Measurements from ENCODE around the gene CCDC47.

CCDC47 gene

GRCh38 chr17:63706336-63707082, 66.9 kb downstream of the CCDC47 start:
- DNase-seq (no peak), ATAC-seq (ENCODE audit: insufficient read depth, low read depth) (no peak)
- Histone ChIP-seq H3K4me2 (ENCODE audit: insufficient read depth, low read length) (no peak overlapping the region), H2AFZ (ENCODE audit: low read depth, low read length) (no peak overlapping the region), H3K36me3 (ENCODE audit: insufficient read depth, low read length) (peaks cover 69% of the 10 kb centered on the region), H3K9me3 (ENCODE audit: insufficient read depth, low read length, severe bottlenecking) (no peaks in the 10 kb centered on the region), H3K4me3 (ENCODE audit: low read depth in 1 of 2, low read length in 2 of 2) (no peak overlapping the region), H3K4me1 (ENCODE audit: insufficient read depth, low read length) (peaks cover 5% of the 10 kb centered on the region), H3K79me2 (ENCODE audit: insufficient read depth, low read length) (no peaks in the 10 kb centered on the region), H3K27ac (ENCODE audit: low read length) (no peak overlapping the region), H3K9ac (ENCODE audit: low read depth, low read length) (no peak overlapping the region), H4K20me1 (ENCODE audit: insufficient read depth, low read length) (peaks cover 8% of the 10 kb centered on the region; the same call in 1 of the 2 replicates), H3K27me3 (ENCODE audit: insufficient read depth, low read length, poor library complexity) (no peaks in the 10 kb centered on the region)
- TF ChIP-seq CTCF (IDR thresholded peaks at IDR 0.05; ENCODE audit: borderline replicate concordance, extremely low read depth, low read length, poor library complexity, severe bottlenecking) (no peak), EZH2 (IDR thresholded peaks at IDR 0.05; ENCODE audit: borderline replicate concordance, low read depth, low read length, severe bottlenecking) (no peak)

DNA sequence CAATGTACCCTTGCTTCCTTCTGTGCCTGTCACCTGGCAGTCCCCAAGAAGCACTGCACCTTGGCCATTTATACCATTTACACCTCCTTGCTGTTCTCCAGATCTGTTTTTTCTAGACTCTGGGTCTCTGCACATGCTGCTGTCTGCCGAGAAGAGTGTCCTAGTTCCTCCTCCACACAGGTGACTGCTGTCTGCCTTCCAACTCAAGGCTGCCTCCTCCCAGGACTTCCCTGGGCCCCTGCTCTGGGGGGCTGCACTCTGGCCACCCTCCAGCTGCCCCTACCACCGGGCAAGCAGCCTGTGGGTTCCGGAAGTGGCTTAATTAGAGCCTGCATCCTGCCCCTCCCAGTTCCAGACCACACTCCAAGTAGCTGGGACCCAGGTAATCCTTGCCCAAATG, 67.7 kb downstream of the CCDC47 start:
- H2AFZ ChIP-seq (ENCODE audit: low read depth, low read length): no peak overlapping the region
- peaks cover 13% of the 10 kb centered on the region for H3K4me1 ChIP-seq (ENCODE audit: insufficient read depth, low read length)
- ATAC-seq (ENCODE audit: insufficient read depth, low read depth) (no peak), DNase-seq (no peak)
- H3K27me3 ChIP-seq (ENCODE audit: insufficient read depth, low read length, poor library complexity): no peaks in the 10 kb centered on the region
- no peak overlapping the region for H3K4me3 ChIP-seq (ENCODE audit: low read depth in 1 of 2, low read length in 2 of 2)
- H3K79me2 ChIP-seq (ENCODE audit: insufficient read depth, low read length): no peaks in the 10 kb centered on the region
- no peak for TF ChIP-seq EZH2 (IDR thresholded peaks at IDR 0.05; ENCODE audit: borderline replicate concordance, low read depth, low read length, severe bottlenecking)
- no peak for TF ChIP-seq CTCF (IDR thresholded peaks at IDR 0.05; ENCODE audit: borderline replicate concordance, extremely low read depth, low read length, poor library complexity, severe bottlenecking)
- no peaks in the 10 kb centered on the region for H3K9me3 ChIP-seq (ENCODE audit: insufficient read depth, low read length, severe bottlenecking)
- H3K9ac ChIP-seq (ENCODE audit: low read depth, low read length): no peak overlapping the region
- H3K27ac ChIP-seq (ENCODE audit: low read length): no peak overlapping the region
- H3K4me2 ChIP-seq (ENCODE audit: insufficient read depth, low read length): no peak overlapping the region
- peaks cover 14% of the 10 kb centered on the region for H4K20me1 ChIP-seq (ENCODE audit: insufficient read depth, low read length)
- H3K36me3 ChIP-seq (ENCODE audit: insufficient read depth, low read length): peaks cover 62% of the 10 kb centered on the region

DNA sequence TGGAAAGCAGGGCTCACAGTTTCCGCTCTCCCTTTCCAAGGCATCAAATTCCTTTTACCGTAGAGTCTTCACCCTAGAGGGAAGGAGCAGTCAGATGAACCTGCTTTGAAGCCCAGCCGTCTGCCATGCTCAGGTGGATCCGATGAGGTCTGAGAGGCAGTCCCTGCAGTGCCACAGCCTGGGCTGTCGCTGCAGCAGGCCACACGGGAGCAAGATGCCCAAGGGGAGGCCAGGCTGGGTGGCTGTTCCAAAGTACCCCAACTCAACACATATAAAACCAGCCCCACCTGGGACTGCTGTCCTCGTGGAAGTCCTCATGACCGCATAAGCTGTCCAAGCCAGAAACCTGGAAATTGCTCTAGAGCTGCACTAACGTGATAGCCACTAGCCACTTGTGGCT, 68.6 kb downstream of the CCDC47 start:
- TF ChIP-seq EZH2 (IDR thresholded peaks at IDR 0.05; ENCODE audit: borderline replicate concordance, low read depth, low read length, severe bottlenecking): no peak
- no peak for TF ChIP-seq CTCF (IDR thresholded peaks at IDR 0.05; ENCODE audit: borderline replicate concordance, extremely low read depth, low read length, poor library complexity, severe bottlenecking)
- H4K20me1 ChIP-seq (ENCODE audit: insufficient read depth, low read length): peaks cover 14% of the 10 kb centered on the region
- H2AFZ ChIP-seq (ENCODE audit: low read depth, low read length): no peak overlapping the region
- no peaks in the 10 kb centered on the region for H3K79me2 ChIP-seq (ENCODE audit: insufficient read depth, low read length)
- DNase-seq (no peak), ATAC-seq (ENCODE audit: insufficient read depth, low read depth) (no peak)
- H3K36me3 ChIP-seq (ENCODE audit: insufficient read depth, low read length): peaks cover 54% of the 10 kb centered on the region
- H3K4me3 ChIP-seq (ENCODE audit: low read depth in 1 of 2, low read length in 2 of 2): no peak overlapping the region
- peaks cover 17% of the 10 kb centered on the region for H3K4me1 ChIP-seq (ENCODE audit: insufficient read depth, low read length)
- H3K9ac ChIP-seq (ENCODE audit: low read depth, low read length): no peak overlapping the region
- no peak overlapping the region for H3K27ac ChIP-seq (ENCODE audit: low read length)
- no peak overlapping the region for H3K4me2 ChIP-seq (ENCODE audit: insufficient read depth, low read length)
- no peaks in the 10 kb centered on the region for H3K9me3 ChIP-seq (ENCODE audit: insufficient read depth, low read length, severe bottlenecking)
- no peaks in the 10 kb centered on the region for H3K27me3 ChIP-seq (ENCODE audit: insufficient read depth, low read length, poor library complexity)

Measured in DND-41 (cell line).